GM19238 (cell line): ENCODE data around the gene BARD1.

Source experiments
- DNase-seq: peaks from one replicate; pipeline ENCODE4 v3.0.0; 2011; ENCODE audit warnings: low spot score; ENCODE audit not compliant: insufficient read length

The BARD1 gene

GRCh38 chr2:214676421-214677089, 132.9 kb downstream of the BARD1 start:
- DNase-seq = no peak
